Measurements from ENCODE around the gene CSRP1.

Gene CSRP1

GRCh38 chr1:201499191-201499590 lies 7.7 kb downstream of the CSRP1 start:
- Histone ChIP-seq H3K27me3 (ENCODE audit: insufficient read depth, poor library complexity, severe bottlenecking) (no peaks in the 10 kb centered on the region), H3K4me3 (replicated peaks; ENCODE audit: insufficient read depth, low read length) (no peak overlapping the region), H3K27ac (replicated peaks) (no peak overlapping the region)
- DNase-seq (ENCODE audit: low read depth in 1 of 2, low spot score in 1 of 2) = no peak
- TF ChIP-seq SPI1 (IDR thresholded peaks at IDR 0.05; ENCODE audit: borderline replicate concordance, low read depth) (no peak), POLR2AphosphoS5 (IDR thresholded peaks at IDR 0.05; ENCODE audit: low read depth) (no peak), REST (IDR thresholded peaks at IDR 0.05; ENCODE audit: insufficient replicate concordance, low read depth) (no peak), GABPA (IDR thresholded peaks at IDR 0.05; ENCODE audit: low read depth) (no peak), CTCF (IDR thresholded peaks at IDR 0.05; ENCODE audit: insufficient read depth, low read length) (no peak)

- Histone ChIP-seq H3K27ac (replicated peaks) (no peak overlapping the region), H3K27me3 (ENCODE audit: insufficient read depth, poor library complexity, severe bottlenecking) (no peaks in the 10 kb centered on the region), H3K4me3 (replicated peaks; ENCODE audit: insufficient read depth, low read length) (no peak overlapping the region)
- DNase-seq (ENCODE audit: low read depth in 1 of 2, low spot score in 1 of 2) = no peak
- TF ChIP-seq CTCF (IDR thresholded peaks at IDR 0.05; ENCODE audit: insufficient read depth, low read length) (no peak), POLR2AphosphoS5 (IDR thresholded peaks at IDR 0.05; ENCODE audit: low read depth) (no peak), GABPA (IDR thresholded peaks at IDR 0.05; ENCODE audit: low read depth) (no peak), SPI1 (IDR thresholded peaks at IDR 0.05; ENCODE audit: borderline replicate concordance, low read depth) (no peak), REST (IDR thresholded peaks at IDR 0.05; ENCODE audit: insufficient replicate concordance, low read depth) (no peak)
These were observed 8.3 kb downstream of the CSRP1 start for GRCh38 chr1:201498621-201499020.

GRCh38 chr1:201497935-201498509 lies 8.9 kb downstream of the CSRP1 start:
- Histone ChIP-seq H3K4me3 (replicated peaks; ENCODE audit: insufficient read depth, low read length) (no peak overlapping the region), H3K27me3 (ENCODE audit: insufficient read depth, poor library complexity, severe bottlenecking) (no peaks in the 10 kb centered on the region), H3K27ac (replicated peaks) (no peak overlapping the region)
- TF ChIP-seq REST (IDR thresholded peaks at IDR 0.05; ENCODE audit: insufficient replicate concordance, low read depth) (no peak), GABPA (IDR thresholded peaks at IDR 0.05; ENCODE audit: low read depth) (no peak), POLR2AphosphoS5 (IDR thresholded peaks at IDR 0.05; ENCODE audit: low read depth) (no peak), CTCF (IDR thresholded peaks at IDR 0.05; ENCODE audit: insufficient read depth, low read length) (no peak), SPI1 (IDR thresholded peaks at IDR 0.05; ENCODE audit: borderline replicate concordance, low read depth) (no peak)
- DNase-seq (ENCODE audit: low read depth in 1 of 2, low spot score in 1 of 2) = no peak

Measured in HL-60 (cell line).